NCI-H1694 (cell line): ENCODE data around the gene LGALS14.

Experiments used
- DNase-seq: peaks from one replicate; lab custom pipeline; 2025; lab: John Stamatoyannopoulos, UW

The LGALS14 gene

DNA sequence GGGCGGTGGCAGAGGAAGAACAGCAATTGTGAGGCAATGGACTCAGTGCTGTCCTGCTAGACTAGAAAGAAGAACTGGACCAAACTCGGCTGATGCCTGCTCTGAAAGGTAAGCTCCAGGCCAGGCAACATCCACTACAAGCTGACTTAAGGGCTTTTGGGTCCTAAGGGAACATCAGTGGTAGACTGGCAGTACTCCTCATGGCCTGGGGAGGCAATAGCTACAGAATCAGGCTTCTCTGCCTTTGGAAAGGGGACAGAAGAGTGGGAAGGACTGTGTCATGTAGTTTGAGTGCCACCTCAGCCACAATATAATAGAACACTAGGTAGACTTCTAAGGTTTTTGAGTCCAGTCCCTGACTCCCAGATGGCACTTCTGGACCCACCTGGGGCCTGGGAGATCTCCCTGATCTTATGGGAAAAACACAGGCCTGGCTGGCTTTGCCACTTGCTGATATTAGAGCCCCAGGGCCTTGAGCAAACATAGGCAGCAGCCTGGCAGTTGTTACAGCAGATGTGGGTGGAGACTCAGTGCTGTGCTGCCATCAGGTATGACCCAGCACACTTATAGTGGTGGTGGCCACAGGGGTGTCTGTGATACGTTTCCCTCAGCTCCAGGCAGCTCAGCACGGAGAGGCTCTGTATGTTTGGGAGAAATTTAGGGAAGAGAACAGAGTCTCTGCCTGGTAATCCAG is 42.7 kb downstream of the LGALS14 start:
- DNase-seq, result no peak

DNA sequence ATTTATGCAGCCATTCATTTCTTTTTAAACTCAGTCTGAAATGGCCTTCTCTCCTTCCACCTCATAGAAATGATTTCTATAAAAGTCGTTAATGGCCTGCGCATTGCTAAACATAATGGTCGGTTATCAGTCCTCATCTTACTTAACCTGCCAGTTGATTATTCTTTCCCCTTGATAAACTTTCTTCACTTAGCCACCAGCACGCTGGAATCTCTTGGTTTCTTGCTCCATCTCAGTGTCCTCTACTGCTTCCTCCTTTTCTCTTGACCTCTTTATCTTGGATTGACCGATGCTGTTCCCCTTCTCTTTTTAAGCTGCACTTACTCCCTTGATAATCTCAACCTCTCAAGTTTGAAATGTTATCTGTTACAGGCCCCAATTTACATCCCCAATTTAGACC is 45.7 kb downstream of the LGALS14 start:
- no peak for DNase-seq

DNA sequence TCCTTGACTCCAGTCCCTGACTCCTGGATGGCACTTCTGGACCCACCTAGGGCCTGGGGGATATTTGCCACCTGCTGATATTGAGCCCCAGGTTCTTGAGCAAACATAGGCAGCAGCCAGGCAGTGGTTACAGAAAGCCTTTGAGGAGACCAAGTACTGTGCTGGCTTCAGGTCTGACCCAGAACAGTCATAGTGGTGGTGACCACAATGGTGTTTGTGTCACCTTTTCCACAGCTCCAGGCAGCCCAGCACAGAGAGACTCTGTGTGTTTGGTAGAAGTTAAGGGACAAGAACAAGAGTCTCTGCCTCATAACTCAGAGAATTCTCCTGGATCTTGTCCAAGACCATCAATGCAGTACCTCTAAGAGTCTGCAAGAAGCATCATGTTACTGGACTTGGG is 48.1 kb downstream of the LGALS14 start:
- no peak for DNase-seq

DNA sequence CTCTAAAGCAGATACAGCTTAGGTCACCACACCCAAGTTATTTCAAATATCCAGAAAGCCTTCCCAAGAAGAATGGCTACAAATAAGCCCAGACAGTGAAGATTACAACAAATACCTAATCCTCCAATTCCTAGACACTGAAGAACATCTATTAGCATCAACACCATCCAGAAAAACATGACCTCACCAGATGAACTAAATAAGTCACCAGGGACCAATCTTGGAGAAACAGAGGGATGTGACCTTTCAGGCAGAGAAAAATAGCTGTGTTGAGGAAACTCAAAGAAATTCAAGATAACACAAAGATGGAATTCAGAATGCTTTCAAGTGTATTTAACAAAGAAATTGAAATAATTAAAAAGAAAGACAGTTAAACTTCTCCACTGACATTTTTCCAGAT is 48.5 kb downstream of the LGALS14 start:
- DNase-seq, result no peak

DNA sequence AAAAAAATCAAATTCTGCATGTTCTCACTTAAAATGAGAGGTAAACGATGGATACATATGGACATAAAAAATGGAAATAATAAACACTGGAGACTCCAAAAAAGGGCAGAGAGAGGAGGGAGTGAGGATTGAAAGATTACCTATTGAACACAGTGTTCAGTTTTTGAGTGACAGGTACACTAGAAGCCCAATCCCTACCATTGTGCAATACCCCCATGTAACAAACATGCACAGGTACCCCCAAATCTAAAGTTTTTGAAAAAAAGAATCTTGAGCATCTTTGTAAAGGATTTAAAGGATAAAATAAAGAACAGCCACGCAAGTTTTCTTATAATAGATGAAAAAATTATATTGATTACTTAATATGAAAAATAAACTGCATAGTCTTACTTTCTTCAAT is 50.3 kb downstream of the LGALS14 start:
- DNase-seq, result no peak

DNA sequence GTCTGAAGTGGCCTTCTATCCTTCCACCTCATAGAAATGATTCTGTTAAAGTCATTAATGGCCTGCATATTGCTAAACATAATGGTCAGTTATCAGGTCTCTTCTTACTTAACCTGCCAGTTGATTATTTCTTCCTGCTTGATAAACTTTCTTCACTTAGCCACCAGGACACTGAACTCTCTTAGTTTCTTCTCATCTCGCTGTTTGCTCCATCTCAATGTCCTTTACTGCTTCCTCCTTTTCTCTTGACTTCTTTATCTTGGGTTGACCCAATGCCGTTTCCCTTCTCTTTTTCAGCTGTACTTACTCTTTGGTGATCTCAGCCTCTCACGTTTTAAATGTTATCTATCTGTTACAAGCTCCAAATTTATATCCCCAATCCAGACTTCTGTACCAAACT is 50.7 kb downstream of the LGALS14 start:
- no peak for DNase-seq
